Neural cell (in vitro differentiated cells): ENCODE data around the gene WNK3. TPM values are rescaled to one million over a fixed set of nuclear protein-coding genes. Genes with fewer than 3 reads are reported as not detected.

Source experiments
- H2AFZ ChIP-seq: fragments of 200-600, 300-800 bp; sonication (generic), shearing (Covaris generic); 2 replicates; pipeline ENCODE4 v1.6.0; 2014; ENCODE audit warnings: low read depth, mild to moderate bottlenecking, antibody characterized with exemption, low read length, moderate library complexity
- H3F3A ChIP-seq: fragments of 200-600 bp; shearing (Covaris generic); 2 replicates; pipeline ENCODE4 v1.6.1; 2016; ENCODE audit warnings: mild to moderate bottlenecking, moderate library complexity, mixed read lengths, antibody characterized with exemption, low read length; ENCODE audit not compliant: insufficient read depth, poor library complexity, severe bottlenecking
- H3K27ac ChIP-seq: fragments of 200-600, 300-800 bp; sonication (generic), shearing (Covaris generic); 2 replicates; pipeline ENCODE4 v1.5.1; 2014; ENCODE audit warnings: mild to moderate bottlenecking, low read length, moderate library complexity
- H3K27me3 ChIP-seq: fragments of 300-800, 200-600 bp; sonication (generic), shearing (Covaris generic); 2 replicates; pipeline ENCODE4 v1.6.0; 2014; ENCODE audit warnings: mild to moderate bottlenecking, low read depth, low read length, moderate library complexity; ENCODE audit not compliant: insufficient read depth
- H3K36me3 ChIP-seq: fragments of 300-800, 200-600 bp; sonication (generic), shearing (Covaris generic); 2 replicates; pipeline ENCODE4 v1.5.1; 2014; ENCODE audit warnings: mild to moderate bottlenecking, antibody characterized with exemption, low read length, moderate library complexity; ENCODE audit not compliant: insufficient read depth
- H3K4me2 ChIP-seq: fragments of 300-800, 200-600 bp; sonication (generic), shearing (Covaris generic); 2 replicates; pipeline ENCODE4 v1.6.0; 2014; ENCODE audit warnings: mild to moderate bottlenecking, low read length
- H3K4me3 ChIP-seq: fragments of 300-800, 200-600 bp; sonication (generic), shearing (Covaris generic); 2 replicates; pipeline ENCODE4 v1.5.1; 2014; ENCODE audit warnings: mild to moderate bottlenecking, low read length, moderate library complexity
- H3K79me2 ChIP-seq: fragments of 200-600 bp; shearing (Covaris generic); replicated peaks from 2 replicates; pipeline ENCODE4 v1.6.0; 2014; ENCODE audit warnings: mild to moderate bottlenecking, low read length, moderate library complexity; ENCODE audit not compliant: insufficient read depth
- H3K9ac ChIP-seq: fragments of 300-800, 200-600 bp; sonication (generic), shearing (Covaris generic); 2 replicates; pipeline ENCODE4 v1.6.1; 2016; ENCODE audit warnings: mild to moderate bottlenecking, low read length, mixed read lengths
- H3K9me2 ChIP-seq: fragments of 200-600 bp; shearing (Covaris generic); 2 replicates; pipeline ENCODE4 v1.6.1; 2016; ENCODE audit warnings: mild to moderate bottlenecking, low read length, mixed read lengths; ENCODE audit not compliant: insufficient read depth
- H3K9me3 ChIP-seq: fragments of 200-600, 300-800 bp; sonication (generic), shearing (Covaris generic); 2 replicates; pipeline ENCODE4 v1.6.1; 2016; ENCODE audit warnings: mild to moderate bottlenecking, mixed run types, low read length, moderate library complexity, mixed read lengths
- H4K20me1 ChIP-seq: fragments of 200-600 bp; shearing (Covaris generic); 2 replicates; pipeline ENCODE4 v1.6.1; 2016; ENCODE audit warnings: mild to moderate bottlenecking, mixed run types; ENCODE audit not compliant: insufficient read depth
- EP300 ChIP-seq: fragments of 450-650 bp; conservative IDR thresholded peaks from 2 replicates; pipeline ENCODE4 v1.6.1; 2014; ENCODE audit warnings: antibody characterized with exemption, mild to moderate bottlenecking, moderate library complexity; ENCODE audit not compliant: poor library complexity, severe bottlenecking
- EZH2 ChIP-seq: fragments of 200-600, 300-800 bp; shearing (Covaris generic), sonication (generic); IDR thresholded peaks from 2 replicates; pipeline ENCODE4 v1.6.1; 2014; ENCODE audit warnings: antibody characterized with exemption, low read length, borderline replicate concordance, mild to moderate bottlenecking; ENCODE audit not compliant: insufficient read depth, poor library complexity, severe bottlenecking
- MXI1 ChIP-seq: fragments of 450-650 bp; conservative IDR thresholded peaks from 2 replicates; pipeline ENCODE4 v1.6.1; 2014; ENCODE audit warnings: antibody characterized with exemption, mild to moderate bottlenecking; ENCODE audit not compliant: poor library complexity, severe bottlenecking
- POLR2AphosphoS5 ChIP-seq: IDR thresholded peaks from 2 replicates; pipeline ENCODE4 v1.6.1; 2012
- RAD21 ChIP-seq: fragments of 450-650 bp; conservative IDR thresholded peaks from 2 replicates; pipeline ENCODE4 v1.6.1; 2014; ENCODE audit warnings: antibody characterized with exemption, mild to moderate bottlenecking, moderate library complexity
- SMC3 ChIP-seq: fragments of 450-650 bp; conservative IDR thresholded peaks from 2 replicates; pipeline ENCODE4 v1.6.1; 2014; ENCODE audit warnings: antibody characterized with exemption, mild to moderate bottlenecking, moderate library complexity; ENCODE audit not compliant: poor library complexity
- TAF1 ChIP-seq: IDR thresholded peaks from 2 replicates; pipeline ENCODE4 v1.6.1; 2012; ENCODE audit warnings: low read depth
- polyA plus RNA-seq: library from polyadenylated mRNA; depleted of rRNA; stranded (reverse); fragments of >200 nt; gene quantifications from 2 replicates; pipeline ENCODE4 v1.2.3, GENCODE V29; 2014
- TF ChIP-seq, protein P1 (sequence below): IDR thresholded peaks from 2 replicates; pipeline ENCODE4 v1.6.1; 2012; ENCODE audit warnings: borderline replicate concordance
- TF ChIP-seq, protein P2 (sequence below): fragments of 450-650 bp; IDR thresholded peaks from 2 replicates; pipeline ENCODE4 v1.5.1; 2014; ENCODE audit warnings: antibody characterized with exemption, mild to moderate bottlenecking, moderate library complexity; ENCODE audit not compliant: poor library complexity, severe bottlenecking

Gene WNK3
- polyA plus RNA-seq, 1 donor from 2014 or later, result 35.0 TPM

DNA sequence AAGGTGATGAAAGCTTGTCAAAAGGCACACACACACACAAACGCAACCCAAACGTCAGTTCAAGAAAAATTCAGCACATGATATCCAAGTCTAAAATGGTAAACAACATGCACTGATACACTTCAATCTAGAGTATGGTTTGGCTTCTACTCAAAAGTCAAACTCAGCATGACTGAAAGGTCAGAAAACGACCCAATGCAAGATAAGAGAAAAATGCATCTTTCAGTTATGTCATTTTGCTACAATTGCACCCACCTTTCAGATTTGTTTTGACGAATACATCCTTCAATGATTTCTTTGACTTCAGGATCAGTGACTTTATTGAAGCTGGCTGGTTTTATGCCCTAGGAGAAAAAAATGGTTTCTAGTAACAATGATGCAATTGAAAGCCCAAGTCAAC, 56.3 kb downstream of the WNK3 start:
- no peaks in the 10 kb centered on the region for H3K36me3 ChIP-seq
- TF ChIP-seq, protein P1, sequence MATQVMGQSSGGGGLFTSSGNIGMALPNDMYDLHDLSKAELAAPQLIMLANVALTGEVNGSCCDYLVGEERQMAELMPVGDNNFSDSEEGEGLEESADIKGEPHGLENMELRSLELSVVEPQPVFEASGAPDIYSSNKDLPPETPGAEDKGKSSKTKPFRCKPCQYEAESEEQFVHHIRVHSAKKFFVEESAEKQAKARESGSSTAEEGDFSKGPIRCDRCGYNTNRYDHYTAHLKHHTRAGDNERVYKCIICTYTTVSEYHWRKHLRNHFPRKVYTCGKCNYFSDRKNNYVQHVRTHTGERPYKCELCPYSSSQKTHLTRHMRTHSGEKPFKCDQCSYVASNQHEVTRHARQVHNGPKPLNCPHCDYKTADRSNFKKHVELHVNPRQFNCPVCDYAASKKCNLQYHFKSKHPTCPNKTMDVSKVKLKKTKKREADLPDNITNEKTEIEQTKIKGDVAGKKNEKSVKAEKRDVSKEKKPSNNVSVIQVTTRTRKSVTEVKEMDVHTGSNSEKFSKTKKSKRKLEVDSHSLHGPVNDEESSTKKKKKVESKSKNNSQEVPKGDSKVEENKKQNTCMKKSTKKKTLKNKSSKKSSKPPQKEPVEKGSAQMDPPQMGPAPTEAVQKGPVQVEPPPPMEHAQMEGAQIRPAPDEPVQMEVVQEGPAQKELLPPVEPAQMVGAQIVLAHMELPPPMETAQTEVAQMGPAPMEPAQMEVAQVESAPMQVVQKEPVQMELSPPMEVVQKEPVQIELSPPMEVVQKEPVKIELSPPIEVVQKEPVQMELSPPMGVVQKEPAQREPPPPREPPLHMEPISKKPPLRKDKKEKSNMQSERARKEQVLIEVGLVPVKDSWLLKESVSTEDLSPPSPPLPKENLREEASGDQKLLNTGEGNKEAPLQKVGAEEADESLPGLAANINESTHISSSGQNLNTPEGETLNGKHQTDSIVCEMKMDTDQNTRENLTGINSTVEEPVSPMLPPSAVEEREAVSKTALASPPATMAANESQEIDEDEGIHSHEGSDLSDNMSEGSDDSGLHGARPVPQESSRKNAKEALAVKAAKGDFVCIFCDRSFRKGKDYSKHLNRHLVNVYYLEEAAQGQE, result no peak
- TF ChIP-seq POLR2AphosphoS5 (no peak), TAF1 (no peak), MXI1 (no peak), RAD21 (no peak), EP300 (no peak), EZH2 (no peak), SMC3 (no peak)
- TF ChIP-seq, protein P2, sequence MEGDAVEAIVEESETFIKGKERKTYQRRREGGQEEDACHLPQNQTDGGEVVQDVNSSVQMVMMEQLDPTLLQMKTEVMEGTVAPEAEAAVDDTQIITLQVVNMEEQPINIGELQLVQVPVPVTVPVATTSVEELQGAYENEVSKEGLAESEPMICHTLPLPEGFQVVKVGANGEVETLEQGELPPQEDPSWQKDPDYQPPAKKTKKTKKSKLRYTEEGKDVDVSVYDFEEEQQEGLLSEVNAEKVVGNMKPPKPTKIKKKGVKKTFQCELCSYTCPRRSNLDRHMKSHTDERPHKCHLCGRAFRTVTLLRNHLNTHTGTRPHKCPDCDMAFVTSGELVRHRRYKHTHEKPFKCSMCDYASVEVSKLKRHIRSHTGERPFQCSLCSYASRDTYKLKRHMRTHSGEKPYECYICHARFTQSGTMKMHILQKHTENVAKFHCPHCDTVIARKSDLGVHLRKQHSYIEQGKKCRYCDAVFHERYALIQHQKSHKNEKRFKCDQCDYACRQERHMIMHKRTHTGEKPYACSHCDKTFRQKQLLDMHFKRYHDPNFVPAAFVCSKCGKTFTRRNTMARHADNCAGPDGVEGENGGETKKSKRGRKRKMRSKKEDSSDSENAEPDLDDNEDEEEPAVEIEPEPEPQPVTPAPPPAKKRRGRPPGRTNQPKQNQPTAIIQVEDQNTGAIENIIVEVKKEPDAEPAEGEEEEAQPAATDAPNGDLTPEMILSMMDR, result no peak
- no peak overlapping the region for H2AFZ ChIP-seq
- H3F3A ChIP-seq, result no peaks in the 10 kb centered on the region
- no peaks in the 10 kb centered on the region for H3K9me3 ChIP-seq
- no peak overlapping the region for H3K9ac ChIP-seq
- H3K79me2 ChIP-seq, result no peaks in the 10 kb centered on the region
- no peak overlapping the region for H3K4me2 ChIP-seq
- H3K27me3 ChIP-seq, result no peaks in the 10 kb centered on the region
- no peak overlapping the region for H3K4me3 ChIP-seq
- no peaks in the 10 kb centered on the region for H4K20me1 ChIP-seq
- H3K27ac ChIP-seq, result no peak overlapping the region
- H3K9me2 ChIP-seq, result no peaks in the 10 kb centered on the region

DNA sequence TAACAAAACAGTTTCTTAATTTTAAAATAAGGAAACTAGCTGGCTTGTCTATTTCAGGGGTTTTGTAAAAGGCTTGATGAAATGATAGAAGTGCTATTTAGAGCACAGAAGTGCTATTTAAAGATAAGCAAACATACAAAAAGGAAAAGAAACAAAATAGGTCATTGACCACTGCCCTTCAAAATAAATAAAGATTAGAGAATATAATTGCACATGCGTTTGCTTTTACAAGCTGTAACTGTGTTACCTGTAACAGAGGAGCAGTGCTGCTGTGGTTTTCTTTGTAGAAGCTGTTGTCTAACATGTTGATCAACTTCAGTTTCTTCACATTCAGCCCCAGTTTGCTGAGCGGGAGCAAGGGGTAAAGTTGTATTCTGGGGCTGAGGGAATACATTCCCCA, 63.5 kb downstream of the WNK3 start:
- H3K9me3 ChIP-seq, result no peaks in the 10 kb centered on the region
- no peak overlapping the region for H2AFZ ChIP-seq
- no peaks in the 10 kb centered on the region for H3K9me2 ChIP-seq
- H4K20me1 ChIP-seq, result no peaks in the 10 kb centered on the region
- no peak overlapping the region for H3K4me2 ChIP-seq
- no peak overlapping the region for H3K4me3 ChIP-seq
- no peak overlapping the region for H3K27ac ChIP-seq
- no peaks in the 10 kb centered on the region for H3K27me3 ChIP-seq
- no peaks in the 10 kb centered on the region for H3K36me3 ChIP-seq
- TF ChIP-seq, protein P1, result no peak
- TF ChIP-seq, protein P2, result no peak
- TF ChIP-seq POLR2AphosphoS5 (no peak), RAD21 (no peak), TAF1 (no peak), EZH2 (no peak), SMC3 (no peak), MXI1 (no peak), EP300 (no peak)
- H3F3A ChIP-seq, result no peaks in the 10 kb centered on the region
- no peaks in the 10 kb centered on the region for H3K79me2 ChIP-seq
- H3K9ac ChIP-seq, result no peak overlapping the region
